Erythroblast (primary cell): Measurements from ENCODE around the gene TMEM258.

ENCODE experiments used
- GATA1 ChIP-seq: IDR thresholded peaks from 2 replicates; pipeline ENCODE4 v1.6.1; 2011; ENCODE audit warnings: low read depth, mild to moderate bottlenecking, control low read depth, low read length, moderate library complexity
- POLR2A ChIP-seq: IDR thresholded peaks from 2 replicates; pipeline ENCODE4 v1.6.1; 2011; ENCODE audit warnings: mild to moderate bottlenecking, low read length

- no peak for TF ChIP-seq POLR2A
- TF ChIP-seq GATA1, result no peak
Observed at GRCh38 chr11:61742391-61742790, 50.0 kb downstream of the TMEM258 start.
